Endothelial cell of umbilical vein (primary cell): ENCODE results near the gene ADIG. TPM values are rescaled to one million over a fixed set of nuclear protein-coding genes. Genes with fewer than 3 reads are reported as not detected.

ENCODE experiments used
- BruUV-seq: library from RNA; stranded (reverse); fragments of 400-500 nt; replicated peaks from 2 replicates; lab custom pipeline; 2021; lab: Mats Ljungman, UMichigan
- CTCF ChIA-PET: fragments of 300-600, 350-600 bp; sonication (Branson Sonifier 250); formaldehyde crosslinking; loops from one replicate; lab custom pipeline; 2021; ENCODE audit warnings: antibody characterized with exemption, inconsistent platforms; lab: Charles Lee
- POLR2A ChIA-PET: fragments of 300-600, 350-600 bp; sonication (Branson Sonifier 250); formaldehyde crosslinking; loops from one replicate; lab custom pipeline; 2021; ENCODE audit warnings: antibody characterized with exemption, inconsistent platforms; lab: Charles Lee
- DNase-seq: peaks from one replicate; pipeline ENCODE4 v3.0.0-alpha.2; 2011; ENCODE audit warnings: low read depth, low spot score
- FAIRE-seq: peaks from 2 replicates; lab custom pipeline; 2011; peaks lifted over from hg19 to GRCh38; lab: Jason Lieb, UNC
- H2AFZ ChIP-seq: 2 replicates; pipeline ENCODE4 v1.6.0; 2012; ENCODE audit warnings: low read depth, low read length, control low read depth, inconsistent platforms
- H3K27ac ChIP-seq: 2 replicates; pipeline ENCODE4 v1.5.1; 2011; ENCODE audit warnings: low read depth, mild to moderate bottlenecking, control low read depth, low read length, moderate library complexity; ENCODE audit not compliant: insufficient read depth
- H3K27me3 ChIP-seq, 2 experiments: 2 replicates each; pipeline versions ENCODE4 v1.6.0 to v1.6.1; 2011; ENCODE audit warnings: low read length in 2 of 2, mixed read lengths in 1 of 2; ENCODE audit not compliant: control insufficient read depth in 2 of 2, insufficient read depth in 2 of 2
- H3K36me3 ChIP-seq, 2 experiments: 2 replicates in 1 of 2; 3 replicates in 1 of 2; pipeline ENCODE4 v1.5.1; 2011; ENCODE audit warnings: low read length in 2 of 2, mild to moderate bottlenecking in 1 of 2, moderate library complexity in 1 of 2; ENCODE audit not compliant: control insufficient read depth in 2 of 2, insufficient read depth in 2 of 2; ENCODE audit errors: extremely low read depth in 1 of 2
- H3K4me1 ChIP-seq: 3 replicates; pipeline ENCODE4 v1.5.1; 2011; ENCODE audit warnings: mild to moderate bottlenecking, low read length; ENCODE audit not compliant: control insufficient read depth, insufficient read depth; ENCODE audit errors: extremely low read depth
- H3K4me2 ChIP-seq: 2 replicates; pipeline ENCODE4 v1.6.1; 2011; ENCODE audit warnings: low read length, control low read depth, mixed read lengths; ENCODE audit not compliant: insufficient read depth
- H3K4me3 ChIP-seq, 3 experiments: fragments of 200-600 bp in 1 of 3; sonication (generic), shearing (Covaris generic) in 1 of 3; replicated peaks in 1 of 3; 2 replicates each; pipeline ENCODE4 v1.5.1; 2011 to 2016; ENCODE audit warnings: control low read depth in 3 of 3, low read length in 3 of 3, mild to moderate bottlenecking in 2 of 3, inconsistent platforms in 1 of 3, low read depth in 1 of 3, moderate library complexity in 1 of 3; ENCODE audit not compliant: insufficient read depth in 1 of 3
- H3K79me2 ChIP-seq: 2 replicates; pipeline ENCODE4 v1.6.0; 2012; ENCODE audit warnings: low read length, inconsistent platforms; ENCODE audit not compliant: control insufficient read depth, insufficient read depth
- H3K9ac ChIP-seq: replicated peaks from 2 replicates; pipeline ENCODE3; 2011; ENCODE audit warnings: low read length, control low read depth; ENCODE audit not compliant: insufficient read depth; ENCODE audit errors: extremely low read depth
- H3K9me1 ChIP-seq: replicated peaks from 3 replicates; pipeline ENCODE4 v1.6.0; 2011; ENCODE audit warnings: mild to moderate bottlenecking, low read length; ENCODE audit not compliant: control insufficient read depth, insufficient read depth; ENCODE audit errors: extremely low read depth
- H3K9me3 ChIP-seq: replicated peaks from 2 replicates; pipeline ENCODE4 v1.5.1; 2012; ENCODE audit warnings: low read length, inconsistent platforms; ENCODE audit not compliant: control insufficient read depth, insufficient read depth
- H4K20me1 ChIP-seq: replicated peaks from 2 replicates; pipeline ENCODE3; 2011; ENCODE audit warnings: mild to moderate bottlenecking, low read length; ENCODE audit not compliant: control insufficient read depth, insufficient read depth; ENCODE audit errors: extremely low read depth
- CTCF ChIP-seq, 2 donors: IDR thresholded peaks; 1 replicate in 1 of 2; 2 replicates in 1 of 2; pipeline ENCODE4 v1.5.1; 2011; ENCODE audit warnings: low read length in 2 of 2, mild to moderate bottlenecking in 2 of 2, moderate library complexity in 2 of 2, control low read depth in 1 of 2, inconsistent platforms in 1 of 2, low read depth in 1 of 2; ENCODE audit not compliant: insufficient read depth in 1 of 2; ENCODE audit errors: extremely low read depth in 1 of 2
- EZH2 ChIP-seq: IDR thresholded peaks from 2 replicates; pipeline ENCODE4 v1.6.1; 2012; ENCODE audit warnings: borderline replicate concordance, low read depth, mild to moderate bottlenecking, moderate library complexity, low read length, inconsistent platforms; ENCODE audit not compliant: severe bottlenecking
- FOS ChIP-seq: IDR thresholded peaks from 2 replicates; pipeline ENCODE4 v1.6.1; 2011; ENCODE audit warnings: mild to moderate bottlenecking, low read length, moderate library complexity, borderline replicate concordance; ENCODE audit not compliant: insufficient read depth
- GATA2 ChIP-seq: IDR thresholded peaks from 2 replicates; pipeline ENCODE4 v1.7.0; 2011; ENCODE audit warnings: low read depth, mild to moderate bottlenecking, moderate library complexity, mixed read lengths, low read length; ENCODE audit not compliant: insufficient read length, insufficient read depth
- JUN ChIP-seq: IDR thresholded peaks from 2 replicates; pipeline ENCODE4 v1.6.1; 2011; ENCODE audit warnings: borderline replicate concordance, low read depth; ENCODE audit not compliant: insufficient read length, insufficient read depth
- MYC ChIP-seq: IDR thresholded peaks from one replicate; pipeline ENCODE4 v1.6.1; 2011; ENCODE audit warnings: mild to moderate bottlenecking, low read depth, low read length
- POLR2A ChIP-seq: IDR thresholded peaks from 2 replicates; pipeline ENCODE4 v1.6.1; 2012; ENCODE audit warnings: low read depth, mild to moderate bottlenecking, control low read depth, low read length
- POLR2AphosphoS5 ChIP-seq: IDR thresholded peaks from 2 replicates; pipeline ENCODE4 v1.6.1; 2012; ENCODE audit warnings: low read depth, mild to moderate bottlenecking, control low read depth, low read length, moderate library complexity; ENCODE audit not compliant: insufficient read depth
- dilution Hi-C: fragments of 300-500 bp; cut with MboI; formaldehyde crosslinking; loops from one replicate; pipeline ENCODE4 v1.15.0; 2019; ENCODE audit warnings: low sequenced_read_pairs; ENCODE audit not compliant: extremely low pct_ligation_motif_present
- intact Hi-C: fragments of 100-400 bp; cut with micrococcal nuclease; formaldehyde crosslinking; loops from one replicate; pipeline ENCODE4 v1.10.0; 2022
- polyA plus RNA-seq, 4 experiments: library from polyadenylated mRNA; depleted of rRNA in 3 of 4; stranded (reverse) in 3 of 4; unstranded in 1 of 4; fragments of >200 nt; gene quantifications; 2 replicates each; pipeline versions ENCODE4 v1.2.1 to v1.2.3, GENCODE V29; 2011 to 2012; ENCODE audit warnings: missing spikeins in 1 of 4
- total RNA-seq: library from RNA; stranded (reverse); gene quantifications from 2 replicates; pipeline ENCODE4 v1.2.3, GENCODE V29; 2021
- TF ChIP-seq, protein P1 (sequence below): IDR thresholded peaks from 2 replicates; pipeline ENCODE4 v1.6.1; 2011; ENCODE audit not compliant: insufficient read depth, insufficient read length

ADIG gene
- total and polyA plus RNA-seq, 2 donors (not counting 3 experiments of a cell fraction or from before 2014, with no cell fraction given): not detected

DNA sequence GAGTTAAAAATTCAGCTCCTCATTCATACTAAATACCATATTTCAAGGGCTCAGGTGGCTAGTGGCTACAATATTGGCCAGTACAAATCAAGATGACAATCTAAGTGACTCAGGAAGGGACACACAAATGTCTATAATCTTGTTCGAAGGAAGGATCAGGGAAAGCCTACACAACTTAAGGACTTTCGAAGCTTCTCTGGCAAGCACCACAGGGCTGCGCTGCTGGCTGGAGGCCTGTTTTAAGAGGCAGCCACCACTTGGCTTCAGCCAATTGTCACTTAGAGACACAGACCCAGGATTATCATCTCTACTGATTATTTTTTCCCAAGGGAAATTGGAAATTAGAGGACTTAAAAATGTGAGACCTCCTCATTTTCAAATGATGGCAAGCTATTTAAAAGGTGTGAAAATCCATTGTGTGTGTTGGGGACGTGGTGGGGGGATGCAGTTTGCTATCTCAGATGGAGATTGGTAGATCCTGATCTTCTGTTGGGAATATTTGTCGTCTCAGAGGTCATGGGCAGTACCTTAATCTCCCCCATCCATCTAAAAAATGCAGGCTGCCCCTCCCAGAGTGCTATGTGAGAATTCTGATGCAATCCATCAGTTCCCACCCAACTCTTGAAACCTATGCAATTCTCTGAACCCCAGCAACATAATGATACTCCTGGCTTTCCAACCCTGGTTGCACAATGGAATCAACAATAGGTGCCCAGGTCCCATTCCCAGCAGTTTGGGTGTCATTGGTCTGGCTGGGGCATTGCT, 31.9 kb downstream of the ADIG start:
- no TSS peak for BruUV-seq
- ChIA-PET POLR2A (no interaction called here), CTCF (interaction anchor here (1.8 kb wide), 1 partner anchor 21 kb away, joined by 5 read pairs; no protein-coding TSS in a partner anchor)
- Histone ChIP-seq H3K4me1 (no peaks in the 10 kb centered on the region), H3K27ac (no peak overlapping the region), H3K4me3 (no peak overlapping the region), H3K27me3 (peaks cover 0 to 4% of the 10 kb centered on the region in 2 experiments), H3K4me2 (no peak overlapping the region), H3K79me2 (no peaks in the 10 kb centered on the region), H2AFZ (no peak overlapping the region), H3K9me1 (no peaks in the 10 kb centered on the region), H3K36me3 (no peaks in the 10 kb centered on the region), H4K20me1 (no peaks in the 10 kb centered on the region), H3K9ac (no peak overlapping the region), H3K9me3 (no peaks in the 10 kb centered on the region)
- dilution Hi-C loops: no loop called here
- FAIRE-seq (no peak), DNase-seq (no peak)
- no peak for TF ChIP-seq JUN
- no peak for TF ChIP-seq FOS
- TF ChIP-seq CTCF (IDR thresholded peaks at IDR 0.05; ENCODE audit: extremely low read depth in 1 of 2, insufficient read depth in 1 of 2, low read depth in 1 of 2, low read length in 2 of 2): no peak
- TF ChIP-seq GATA2: no peak
- TF ChIP-seq, protein P1, sequence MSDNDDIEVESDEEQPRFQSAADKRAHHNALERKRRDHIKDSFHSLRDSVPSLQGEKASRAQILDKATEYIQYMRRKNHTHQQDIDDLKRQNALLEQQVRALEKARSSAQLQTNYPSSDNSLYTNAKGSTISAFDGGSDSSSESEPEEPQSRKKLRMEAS: no peak
- no peak for TF ChIP-seq POLR2AphosphoS5
- no peak for TF ChIP-seq EZH2
- no peak for TF ChIP-seq MYC
- TF ChIP-seq POLR2A: no peak
- intact Hi-C loops: no loop called here
